ENCODE data around the gene LOXL1. TPM values are rescaled to one million over a fixed set of nuclear protein-coding genes. Genes with fewer than 3 reads are reported as not detected.

The LOXL1 gene
- total RNA-seq, 2 experiments from 2014 or later: not detected

DNA sequence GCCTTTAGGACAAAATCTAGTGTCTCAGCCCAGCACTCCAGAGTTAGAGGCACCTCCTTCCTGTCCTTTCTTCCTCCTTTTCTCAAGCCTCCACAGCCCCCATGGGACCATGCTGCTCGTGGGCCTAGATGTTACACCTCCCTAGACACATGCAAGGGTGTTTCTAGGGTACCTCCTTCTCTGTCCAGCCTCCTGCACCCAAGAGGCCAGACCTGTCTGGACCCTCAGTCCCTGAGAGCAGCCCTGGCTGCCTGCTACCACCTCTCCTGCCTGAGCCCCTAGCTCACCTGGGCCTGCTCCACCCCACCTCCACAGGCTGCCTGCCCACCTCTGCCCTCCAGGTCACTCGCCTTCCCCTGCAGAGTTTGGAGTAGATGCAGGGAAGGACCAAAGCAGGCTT, 5.2 kb downstream of the LOXL1 start:
- Histone ChIP-seq H3K4me1 (ENCODE audit: insufficient read depth, low read length, poor library complexity, severe bottlenecking) (no peaks in the 10 kb centered on the region), H3K27ac (ENCODE audit: low read depth, low read length, poor library complexity, severe bottlenecking) (no peak overlapping the region), H4K20me1 (ENCODE audit: insufficient read depth, low read length) (no peaks in the 10 kb centered on the region), H3K36me3 (ENCODE audit: insufficient read depth, low read length) (no peaks in the 10 kb centered on the region), H3K4me2 (ENCODE audit: low read length) (no peak overlapping the region), H3K79me2 (ENCODE audit: insufficient read depth, low read depth, low read length) (no peaks in the 10 kb centered on the region), H3K4me3 (ENCODE audit: low read depth, low read length, poor library complexity, severe bottlenecking) (no peak overlapping the region), H3K9me3 (ENCODE audit: low read length) (no peaks in the 10 kb centered on the region), H2AFZ (ENCODE audit: low read length) (no peak overlapping the region), H3K9me2 (ENCODE audit: insufficient read depth, low read length) (no peaks in the 10 kb centered on the region)
- CTCF ChIA-PET (ENCODE audit: unreplicated experiment): no interaction called here
- no TSS peak for BruUV-seq (replicated peaks)
- POLR2A ChIA-PET: no interaction called here
- DNase-seq (ENCODE audit: low spot score): no peak
- TF ChIP-seq, protein P1, sequence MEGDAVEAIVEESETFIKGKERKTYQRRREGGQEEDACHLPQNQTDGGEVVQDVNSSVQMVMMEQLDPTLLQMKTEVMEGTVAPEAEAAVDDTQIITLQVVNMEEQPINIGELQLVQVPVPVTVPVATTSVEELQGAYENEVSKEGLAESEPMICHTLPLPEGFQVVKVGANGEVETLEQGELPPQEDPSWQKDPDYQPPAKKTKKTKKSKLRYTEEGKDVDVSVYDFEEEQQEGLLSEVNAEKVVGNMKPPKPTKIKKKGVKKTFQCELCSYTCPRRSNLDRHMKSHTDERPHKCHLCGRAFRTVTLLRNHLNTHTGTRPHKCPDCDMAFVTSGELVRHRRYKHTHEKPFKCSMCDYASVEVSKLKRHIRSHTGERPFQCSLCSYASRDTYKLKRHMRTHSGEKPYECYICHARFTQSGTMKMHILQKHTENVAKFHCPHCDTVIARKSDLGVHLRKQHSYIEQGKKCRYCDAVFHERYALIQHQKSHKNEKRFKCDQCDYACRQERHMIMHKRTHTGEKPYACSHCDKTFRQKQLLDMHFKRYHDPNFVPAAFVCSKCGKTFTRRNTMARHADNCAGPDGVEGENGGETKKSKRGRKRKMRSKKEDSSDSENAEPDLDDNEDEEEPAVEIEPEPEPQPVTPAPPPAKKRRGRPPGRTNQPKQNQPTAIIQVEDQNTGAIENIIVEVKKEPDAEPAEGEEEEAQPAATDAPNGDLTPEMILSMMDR (conservative IDR thresholded peaks at IDR 0.05; ENCODE audit: low read length): no peak
- TF ChIP-seq EZH2phosphoT487 (IDR thresholded peaks at IDR 0.05; ENCODE audit: borderline replicate concordance, low read depth, low read length): no peak
- intact Hi-C loops (cut with micrococcal nuclease; ENCODE audit: unreplicated experiment): no loop called here

DNA sequence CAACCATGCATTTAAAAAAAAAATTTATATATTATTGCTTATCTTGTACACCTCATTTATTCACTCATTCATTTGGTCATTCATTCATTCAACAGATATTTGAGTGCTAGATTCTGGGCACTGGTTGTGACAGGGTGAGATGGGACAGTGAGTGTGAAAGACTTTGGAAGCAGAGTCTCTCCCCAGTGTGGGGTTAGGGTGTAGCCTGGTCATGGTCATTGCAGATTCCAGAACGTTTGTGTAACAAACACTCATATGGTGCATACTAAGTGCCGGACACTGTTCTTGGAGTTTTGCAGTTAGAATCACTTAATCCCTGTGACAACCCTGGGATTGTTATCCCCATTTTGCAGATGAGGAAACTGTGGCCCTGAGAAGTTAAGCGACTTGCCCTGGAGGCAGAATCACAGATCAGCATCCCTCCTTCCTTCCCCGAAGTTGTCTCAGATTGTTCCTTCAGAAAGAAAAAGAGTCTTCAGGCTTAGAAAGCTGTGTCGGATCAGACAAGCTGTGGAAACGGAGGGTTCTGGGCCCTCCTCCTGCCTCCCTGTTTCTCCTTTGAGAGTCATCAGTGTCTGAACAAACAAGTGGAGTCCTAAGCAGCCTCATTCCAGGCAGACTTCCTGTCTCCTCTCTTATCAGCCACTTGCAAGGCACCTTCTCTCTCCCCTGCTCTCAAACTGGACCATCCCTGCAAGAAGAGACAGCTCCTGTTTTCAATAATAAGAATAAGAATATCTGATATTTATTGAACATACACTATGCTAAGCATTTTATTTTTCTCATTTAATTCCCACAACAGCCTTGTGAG, 6.3 kb downstream of the LOXL1 start:
- no peak overlapping the region for H3K27ac ChIP-seq (ENCODE audit: low read depth, low read length, poor library complexity, severe bottlenecking)
- ChIA-PET POLR2A (no interaction called here), CTCF (ENCODE audit: unreplicated experiment) (no interaction called here)

DNA sequence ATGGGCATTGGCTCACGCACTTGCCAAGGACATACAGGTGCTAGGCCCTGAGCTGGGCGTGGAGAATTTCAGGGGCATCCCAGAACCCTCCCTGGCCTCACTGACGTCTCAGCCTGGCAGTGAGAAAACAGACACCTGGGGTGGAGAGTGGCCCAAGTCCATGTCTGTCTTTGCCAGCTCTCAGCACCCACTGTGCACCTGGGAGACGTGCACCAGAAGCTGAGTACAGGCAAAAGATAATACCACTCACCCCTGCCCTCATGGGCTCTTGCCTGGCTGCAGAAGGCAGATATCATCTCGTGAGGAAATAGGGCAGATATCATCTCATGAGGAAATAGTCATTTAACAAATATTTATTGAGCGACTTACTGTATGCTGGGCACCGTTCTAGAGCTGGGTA, 8.0 kb downstream of the LOXL1 start:
- Histone ChIP-seq H3K9me2 (ENCODE audit: insufficient read depth, low read length) (no peaks in the 10 kb centered on the region), H3K4me1 (ENCODE audit: insufficient read depth, low read length, poor library complexity, severe bottlenecking) (no peaks in the 10 kb centered on the region), H3K4me3 (ENCODE audit: low read depth, low read length, poor library complexity, severe bottlenecking) (no peak overlapping the region), H3K27ac (ENCODE audit: low read depth, low read length, poor library complexity, severe bottlenecking) (no peak overlapping the region), H3K36me3 (ENCODE audit: insufficient read depth, low read length) (no peaks in the 10 kb centered on the region), H3K4me2 (ENCODE audit: low read length) (no peak overlapping the region), H3K9me3 (ENCODE audit: low read length) (no peaks in the 10 kb centered on the region), H3K79me2 (ENCODE audit: insufficient read depth, low read depth, low read length) (no peaks in the 10 kb centered on the region), H4K20me1 (ENCODE audit: insufficient read depth, low read length) (no peaks in the 10 kb centered on the region), H2AFZ (ENCODE audit: low read length) (no peak overlapping the region)
- no peak for TF ChIP-seq EZH2phosphoT487 (IDR thresholded peaks at IDR 0.05; ENCODE audit: borderline replicate concordance, low read depth, low read length)
- TF ChIP-seq, protein P1 (conservative IDR thresholded peaks at IDR 0.05; ENCODE audit: low read length): no peak
- no peak for DNase-seq (ENCODE audit: low spot score)
- CTCF ChIA-PET (ENCODE audit: unreplicated experiment): no interaction called here
- intact Hi-C loops (cut with micrococcal nuclease; ENCODE audit: unreplicated experiment): no loop called here
- POLR2A ChIA-PET: no interaction called here
- no TSS peak for BruUV-seq (replicated peaks)

More for the DNA sequence above, 6.3 kb downstream of the LOXL1 start:
- no peaks in the 10 kb centered on the region for H3K79me2 ChIP-seq (ENCODE audit: insufficient read depth, low read depth, low read length)
- no peak overlapping the region for H2AFZ ChIP-seq (ENCODE audit: low read length)
- H3K4me2 ChIP-seq (ENCODE audit: low read length): no peak overlapping the region
- BruUV-seq (replicated peaks): no TSS peak
- no peaks in the 10 kb centered on the region for H3K9me2 ChIP-seq (ENCODE audit: insufficient read depth, low read length)
- H3K36me3 ChIP-seq (ENCODE audit: insufficient read depth, low read length): no peaks in the 10 kb centered on the region
- no peak for DNase-seq (ENCODE audit: low spot score)
- no peaks in the 10 kb centered on the region for H4K20me1 ChIP-seq (ENCODE audit: insufficient read depth, low read length)
- H3K9me3 ChIP-seq (ENCODE audit: low read length): no peaks in the 10 kb centered on the region
- TF ChIP-seq EZH2phosphoT487 (IDR thresholded peaks at IDR 0.05; ENCODE audit: borderline replicate concordance, low read depth, low read length): no peak
- TF ChIP-seq, protein P1 (conservative IDR thresholded peaks at IDR 0.05; ENCODE audit: low read length): no peak
- intact Hi-C loops (cut with micrococcal nuclease; ENCODE audit: unreplicated experiment): no loop called here
- no peaks in the 10 kb centered on the region for H3K4me1 ChIP-seq (ENCODE audit: insufficient read depth, low read length, poor library complexity, severe bottlenecking)
- no peak overlapping the region for H3K4me3 ChIP-seq (ENCODE audit: low read depth, low read length, poor library complexity, severe bottlenecking)
